GM23338 (cell line): ENCODE data around the gene ZSCAN25. TPM values are rescaled to one million over a fixed set of nuclear protein-coding genes. Genes with fewer than 3 reads are reported as not detected.

Source experiments
- ATAC-seq: fragments of 200-7000 bp; cut with Tn5 transposase; 3 replicates; pipeline ENCODE4 v1.9.1; 2020
- DNase-seq: peaks from one replicate; pipeline ENCODE4 v3.0.0-alpha.2; 2015; ENCODE audit warnings: low spot score
- H2AFZ ChIP-seq: fragments of 200-600 bp; sonication (generic); 2 replicates; pipeline ENCODE4 v1.8.0; 2016; ENCODE audit warnings: antibody characterized with exemption, mild to moderate bottlenecking, moderate library complexity
- H3F3A ChIP-seq: fragments of 200-600 bp; sonication (generic); replicated peaks from 2 replicates; pipeline ENCODE4 v1.8.0; 2017; ENCODE audit warnings: antibody characterized with exemption, mixed run types, low read depth
- H3K27ac ChIP-seq: fragments of 200-600 bp; sonication (generic); 2 replicates; pipeline ENCODE4 v1.6.1; 2016; ENCODE audit warnings: low read depth
- H3K27me3 ChIP-seq: fragments of 200-600 bp; sonication (generic); 2 replicates; pipeline ENCODE4 v1.8.0; 2016; ENCODE audit warnings: mild to moderate bottlenecking, mixed run types, moderate library complexity; ENCODE audit not compliant: insufficient read depth
- H3K36me3 ChIP-seq: fragments of 200-600 bp; sonication (generic); 2 replicates; pipeline ENCODE4 v1.8.0; 2016; ENCODE audit warnings: mild to moderate bottlenecking; ENCODE audit not compliant: insufficient read depth
- H3K4me1 ChIP-seq: fragments of 200-600 bp; sonication (generic); 2 replicates; pipeline ENCODE4 v1.8.0; 2016; ENCODE audit warnings: mild to moderate bottlenecking, moderate library complexity; ENCODE audit not compliant: insufficient read depth
- H3K4me2 ChIP-seq: fragments of 200-600 bp; sonication (generic); 2 replicates; pipeline ENCODE4 v1.7.1; 2017; ENCODE audit warnings: mixed run types
- H3K4me3 ChIP-seq: fragments of 200-600 bp; sonication (generic); 2 replicates; pipeline ENCODE4 v1.6.1; 2016; ENCODE audit warnings: mixed run types
- H3K79me2 ChIP-seq: fragments of 200-600 bp; sonication (generic); replicated peaks from 2 replicates; pipeline ENCODE4 v1.8.0; 2017; ENCODE audit warnings: mild to moderate bottlenecking; ENCODE audit not compliant: insufficient read depth
- H3K9me2 ChIP-seq: fragments of 200-600 bp; sonication (generic); 2 replicates; pipeline ENCODE4 v1.8.0; 2017; ENCODE audit not compliant: insufficient read depth
- H4K20me1 ChIP-seq: fragments of 200-600 bp; sonication (generic); replicated peaks from 2 replicates; pipeline ENCODE4 v1.8.0; 2017; ENCODE audit warnings: mild to moderate bottlenecking; ENCODE audit not compliant: insufficient read depth
- H3K27ac Mint-ChIP-seq: 2 replicates; pipeline ENCODE4 v1.8.0; 2020; ENCODE audit warnings: inconsistent platforms, mild to moderate bottlenecking, moderate library complexity, mixed read lengths
- H3K27me3 Mint-ChIP-seq: 3 replicates; pipeline ENCODE4 v1.8.0; 2022; ENCODE audit warnings: low read depth, mild to moderate bottlenecking, moderate library complexity, mixed read lengths, inconsistent platforms; ENCODE audit not compliant: insufficient read depth, poor library complexity
- H3K36me3 Mint-ChIP-seq: 3 replicates; pipeline ENCODE4 v1.8.0; 2021; ENCODE audit warnings: low read depth, mild to moderate bottlenecking, inconsistent platforms, moderate library complexity, mixed read lengths
- H3K4me1 Mint-ChIP-seq: 3 replicates; pipeline ENCODE4 v1.8.0; 2020; ENCODE audit warnings: mild to moderate bottlenecking, inconsistent platforms, mixed read lengths
- H3K4me3 Mint-ChIP-seq: 3 replicates; pipeline ENCODE4 v1.8.0; 2021; ENCODE audit warnings: moderate library complexity, mild to moderate bottlenecking, inconsistent platforms, mixed read lengths
- H3K9me3 Mint-ChIP-seq: 3 replicates; pipeline ENCODE4 v1.8.0; 2020; ENCODE audit warnings: moderate library complexity, mild to moderate bottlenecking, inconsistent platforms, mixed read lengths
- CREB1 ChIP-seq: fragments of 250-450 bp; sonication (Bioruptor Pico); IDR thresholded peaks from 2 replicates; pipeline ENCODE4 v1.5.0; 2020; ENCODE audit warnings: low read depth, mild to moderate bottlenecking, moderate library complexity
- EZH2 ChIP-seq: fragments of 200-600 bp; sonication (generic); IDR thresholded peaks from one replicate; pipeline ENCODE4 v1.8.0; 2017; ENCODE audit warnings: antibody characterized with exemption, mild to moderate bottlenecking, low read depth; ENCODE audit not compliant: unreplicated experiment
- JUNB ChIP-seq: IDR thresholded peaks from one replicate; pipeline ENCODE4 v1.6.1; 2016; ENCODE audit warnings: antibody characterized with exemption; ENCODE audit not compliant: unreplicated experiment
- NANOG ChIP-seq: IDR thresholded peaks from 2 replicates; pipeline ENCODE4 v1.6.1; 2016; ENCODE audit warnings: antibody characterized with exemption, borderline replicate concordance
- POLR2AphosphoS5 ChIP-seq: IDR thresholded peaks from 2 replicates; pipeline ENCODE4 v1.6.1; 2016; ENCODE audit warnings: antibody characterized with exemption, low read depth
- STAT1 ChIP-seq: IDR thresholded peaks from one replicate; pipeline ENCODE4 v1.6.1; 2016; ENCODE audit warnings: antibody characterized with exemption; ENCODE audit not compliant: unreplicated experiment
- ZNF114 ChIP-seq: fragments of 250-450 bp; sonication (Bioruptor Pico); IDR thresholded peaks from 2 replicates; pipeline ENCODE4 v1.5.0; 2020; ENCODE audit warnings: mild to moderate bottlenecking, moderate library complexity
- ZNF331 ChIP-seq: fragments of 250-450 bp; sonication (Bioruptor Pico); IDR thresholded peaks from 2 replicates; pipeline ENCODE4 v1.5.0; 2020; ENCODE audit warnings: low read depth, mild to moderate bottlenecking, moderate library complexity
- polyA plus RNA-seq: library from polyadenylated mRNA; unstranded; fragments of >200 nt; fragmentation: Nextera tagmentation; extraction: Ambion mirVana; gene quantifications from 2 replicates; pipeline ENCODE4 v1.2.1, GENCODE V29; 2016
- total RNA-seq: library from RNA; depleted of rRNA; stranded (reverse); fragments of >200 nt; shearing (Covaris generic); gene quantifications from 2 replicates; pipeline ENCODE4 v1.2.3, GENCODE V29; 2014
- TF ChIP-seq, protein P1 (sequence below): IDR thresholded peaks from 2 replicates; pipeline ENCODE4 v1.6.1; 2016; ENCODE audit warnings: antibody characterized with exemption
- TF ChIP-seq, protein P2 (sequence below), 2 experiments: fragments of 200-600 bp in 1 of 2; sonication (generic) in 1 of 2; conservative IDR thresholded peaks; 2 replicates each; pipeline versions ENCODE4 v1.5.1 to v1.6.1; 2016 to 2017; ENCODE audit warnings: antibody characterized with exemption in 2 of 2, low read depth in 2 of 2, mild to moderate bottlenecking in 2 of 2, moderate library complexity in 1 of 2
- TF ChIP-seq, protein P3 (sequence below): fragments of 250-450 bp; sonication (Bioruptor Pico); IDR thresholded peaks from 2 replicates; pipeline ENCODE4 v1.5.0; 2020; ENCODE audit warnings: mild to moderate bottlenecking, moderate library complexity

Gene ZSCAN25
- total and polyA plus RNA-seq, 2 experiments from 2014 or later = 4.8 to 17.5 TPM

DNA sequence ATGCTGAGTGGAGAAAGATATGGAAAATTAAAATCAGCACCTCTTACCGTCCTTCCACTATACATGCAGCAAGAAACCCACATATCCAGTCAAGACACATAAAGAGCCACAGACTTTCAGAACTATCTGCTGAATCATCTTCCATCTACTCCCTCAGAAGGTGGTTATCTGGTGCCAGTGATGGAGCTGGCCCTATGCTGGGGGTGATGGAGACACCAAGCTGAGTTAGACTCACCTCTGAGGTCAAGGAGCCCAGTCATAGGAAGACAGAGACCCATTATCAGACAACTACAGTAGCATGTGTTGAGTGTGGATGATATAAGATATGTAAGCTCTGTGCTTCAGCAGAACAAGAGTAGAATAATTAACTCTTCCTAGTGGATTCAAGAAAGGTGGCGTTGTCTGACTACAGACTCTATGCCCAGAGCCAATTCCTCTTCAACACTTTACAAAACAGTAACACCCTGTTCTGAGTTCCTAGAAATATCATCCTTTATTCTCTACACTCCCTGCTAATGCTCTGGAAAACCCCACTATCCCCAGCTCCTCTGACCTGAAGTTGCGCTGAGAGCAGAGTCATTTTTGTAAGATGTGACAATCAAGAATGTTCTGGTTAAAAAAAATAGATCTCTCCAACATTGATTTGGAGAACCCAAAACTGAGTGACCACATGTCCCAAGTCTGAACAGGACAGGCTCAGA, 48.7 kb downstream of the ZSCAN25 start:
- no peaks in the 10 kb centered on the region for H3K27me3 Mint-ChIP-seq
- no peak overlapping the region for H3K27ac Mint-ChIP-seq
- H3K27me3 ChIP-seq = no peaks in the 10 kb centered on the region
- no peak for TF ChIP-seq ZNF114 (CRISPR knock-in tag)
- TF ChIP-seq, protein P1, sequence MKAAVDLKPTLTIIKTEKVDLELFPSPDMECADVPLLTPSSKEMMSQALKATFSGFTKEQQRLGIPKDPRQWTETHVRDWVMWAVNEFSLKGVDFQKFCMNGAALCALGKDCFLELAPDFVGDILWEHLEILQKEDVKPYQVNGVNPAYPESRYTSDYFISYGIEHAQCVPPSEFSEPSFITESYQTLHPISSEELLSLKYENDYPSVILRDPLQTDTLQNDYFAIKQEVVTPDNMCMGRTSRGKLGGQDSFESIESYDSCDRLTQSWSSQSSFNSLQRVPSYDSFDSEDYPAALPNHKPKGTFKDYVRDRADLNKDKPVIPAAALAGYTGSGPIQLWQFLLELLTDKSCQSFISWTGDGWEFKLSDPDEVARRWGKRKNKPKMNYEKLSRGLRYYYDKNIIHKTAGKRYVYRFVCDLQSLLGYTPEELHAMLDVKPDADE = no peak
- TF ChIP-seq, protein P2, sequence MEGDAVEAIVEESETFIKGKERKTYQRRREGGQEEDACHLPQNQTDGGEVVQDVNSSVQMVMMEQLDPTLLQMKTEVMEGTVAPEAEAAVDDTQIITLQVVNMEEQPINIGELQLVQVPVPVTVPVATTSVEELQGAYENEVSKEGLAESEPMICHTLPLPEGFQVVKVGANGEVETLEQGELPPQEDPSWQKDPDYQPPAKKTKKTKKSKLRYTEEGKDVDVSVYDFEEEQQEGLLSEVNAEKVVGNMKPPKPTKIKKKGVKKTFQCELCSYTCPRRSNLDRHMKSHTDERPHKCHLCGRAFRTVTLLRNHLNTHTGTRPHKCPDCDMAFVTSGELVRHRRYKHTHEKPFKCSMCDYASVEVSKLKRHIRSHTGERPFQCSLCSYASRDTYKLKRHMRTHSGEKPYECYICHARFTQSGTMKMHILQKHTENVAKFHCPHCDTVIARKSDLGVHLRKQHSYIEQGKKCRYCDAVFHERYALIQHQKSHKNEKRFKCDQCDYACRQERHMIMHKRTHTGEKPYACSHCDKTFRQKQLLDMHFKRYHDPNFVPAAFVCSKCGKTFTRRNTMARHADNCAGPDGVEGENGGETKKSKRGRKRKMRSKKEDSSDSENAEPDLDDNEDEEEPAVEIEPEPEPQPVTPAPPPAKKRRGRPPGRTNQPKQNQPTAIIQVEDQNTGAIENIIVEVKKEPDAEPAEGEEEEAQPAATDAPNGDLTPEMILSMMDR (conservative IDR thresholded peaks at IDR 0.05; ENCODE audit: low read depth in 2 of 2) = no peak
- no peak for TF ChIP-seq JUNB
- no peaks in the 10 kb centered on the region for H3K4me1 ChIP-seq
- peaks cover 6% of the 10 kb centered on the region for H3K9me3 Mint-ChIP-seq
- no peak overlapping the region for H3K4me3 ChIP-seq
- no peaks in the 10 kb centered on the region for H4K20me1 ChIP-seq
- H3K36me3 Mint-ChIP-seq = peaks cover 9% of the 10 kb centered on the region
- ATAC-seq = no peak
- H3K27ac ChIP-seq = no peak overlapping the region
- no peaks in the 10 kb centered on the region for H3K79me2 ChIP-seq
- no peak overlapping the region for H3K4me3 Mint-ChIP-seq
- H3K9me2 ChIP-seq = no peaks in the 10 kb centered on the region
- H3F3A ChIP-seq = no peaks in the 10 kb centered on the region
- no peak overlapping the region for H3K4me2 ChIP-seq
- H2AFZ ChIP-seq = no peak overlapping the region
- no peaks in the 10 kb centered on the region for H3K36me3 ChIP-seq
- H3K4me1 Mint-ChIP-seq = peaks cover 3% of the 10 kb centered on the region; the same call in 2 of the 3 replicates
- DNase-seq = no peak

DNA sequence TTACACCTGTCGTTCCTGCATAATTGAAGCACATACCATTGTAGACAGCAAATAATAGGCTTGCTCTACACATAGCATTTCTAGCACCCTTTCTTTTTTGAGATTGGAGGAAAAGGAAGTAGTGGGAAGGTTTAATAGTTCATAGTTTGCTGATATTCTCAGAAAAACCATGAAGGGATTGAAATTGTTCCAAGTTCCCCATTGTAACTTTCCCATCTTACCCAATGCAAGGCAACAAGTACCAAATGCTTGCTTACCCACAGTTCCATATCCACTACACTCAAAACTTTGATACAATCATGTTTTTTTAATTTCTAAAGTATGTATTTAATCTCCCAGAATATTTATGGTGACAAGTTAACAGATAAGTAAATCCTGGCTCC, 49.3 kb downstream of the ZSCAN25 start:
- Mint-ChIP-seq H3K36me3 (peaks cover 4% of the 10 kb centered on the region; the same call in 2 of the 3 replicates), H3K27ac (no peak overlapping the region), H3K9me3 (peaks cover 4% of the 10 kb centered on the region; the same call in 1 of the 3 replicates), H3K27me3 (no peaks in the 10 kb centered on the region), H3K4me1 (peaks cover 3% of the 10 kb centered on the region; the same call in 2 of the 3 replicates), H3K4me3 (no peak overlapping the region)
- no peak for DNase-seq
- Histone ChIP-seq H3K79me2 (no peaks in the 10 kb centered on the region), H3K4me1 (no peaks in the 10 kb centered on the region), H3K27ac (no peak overlapping the region), H3K4me2 (no peak overlapping the region), H3K27me3 (no peaks in the 10 kb centered on the region), H3K9me2 (no peaks in the 10 kb centered on the region), H3K36me3 (no peaks in the 10 kb centered on the region), H3F3A (no peaks in the 10 kb centered on the region), H2AFZ (no peak overlapping the region), H4K20me1 (no peaks in the 10 kb centered on the region), H3K4me3 (no peak overlapping the region)
- ATAC-seq = no peak
- TF ChIP-seq ZNF114 (CRISPR knock-in tag) = no peak
- TF ChIP-seq CREB1 (CRISPR knock-in tag) = no peak
- TF ChIP-seq ZNF331 (CRISPR knock-in tag) = no peak
- TF ChIP-seq STAT1 = no peak
- TF ChIP-seq, protein P1 = no peak
- no peak for TF ChIP-seq JUNB
- no peak for TF ChIP-seq NANOG
- TF ChIP-seq, protein P3, sequence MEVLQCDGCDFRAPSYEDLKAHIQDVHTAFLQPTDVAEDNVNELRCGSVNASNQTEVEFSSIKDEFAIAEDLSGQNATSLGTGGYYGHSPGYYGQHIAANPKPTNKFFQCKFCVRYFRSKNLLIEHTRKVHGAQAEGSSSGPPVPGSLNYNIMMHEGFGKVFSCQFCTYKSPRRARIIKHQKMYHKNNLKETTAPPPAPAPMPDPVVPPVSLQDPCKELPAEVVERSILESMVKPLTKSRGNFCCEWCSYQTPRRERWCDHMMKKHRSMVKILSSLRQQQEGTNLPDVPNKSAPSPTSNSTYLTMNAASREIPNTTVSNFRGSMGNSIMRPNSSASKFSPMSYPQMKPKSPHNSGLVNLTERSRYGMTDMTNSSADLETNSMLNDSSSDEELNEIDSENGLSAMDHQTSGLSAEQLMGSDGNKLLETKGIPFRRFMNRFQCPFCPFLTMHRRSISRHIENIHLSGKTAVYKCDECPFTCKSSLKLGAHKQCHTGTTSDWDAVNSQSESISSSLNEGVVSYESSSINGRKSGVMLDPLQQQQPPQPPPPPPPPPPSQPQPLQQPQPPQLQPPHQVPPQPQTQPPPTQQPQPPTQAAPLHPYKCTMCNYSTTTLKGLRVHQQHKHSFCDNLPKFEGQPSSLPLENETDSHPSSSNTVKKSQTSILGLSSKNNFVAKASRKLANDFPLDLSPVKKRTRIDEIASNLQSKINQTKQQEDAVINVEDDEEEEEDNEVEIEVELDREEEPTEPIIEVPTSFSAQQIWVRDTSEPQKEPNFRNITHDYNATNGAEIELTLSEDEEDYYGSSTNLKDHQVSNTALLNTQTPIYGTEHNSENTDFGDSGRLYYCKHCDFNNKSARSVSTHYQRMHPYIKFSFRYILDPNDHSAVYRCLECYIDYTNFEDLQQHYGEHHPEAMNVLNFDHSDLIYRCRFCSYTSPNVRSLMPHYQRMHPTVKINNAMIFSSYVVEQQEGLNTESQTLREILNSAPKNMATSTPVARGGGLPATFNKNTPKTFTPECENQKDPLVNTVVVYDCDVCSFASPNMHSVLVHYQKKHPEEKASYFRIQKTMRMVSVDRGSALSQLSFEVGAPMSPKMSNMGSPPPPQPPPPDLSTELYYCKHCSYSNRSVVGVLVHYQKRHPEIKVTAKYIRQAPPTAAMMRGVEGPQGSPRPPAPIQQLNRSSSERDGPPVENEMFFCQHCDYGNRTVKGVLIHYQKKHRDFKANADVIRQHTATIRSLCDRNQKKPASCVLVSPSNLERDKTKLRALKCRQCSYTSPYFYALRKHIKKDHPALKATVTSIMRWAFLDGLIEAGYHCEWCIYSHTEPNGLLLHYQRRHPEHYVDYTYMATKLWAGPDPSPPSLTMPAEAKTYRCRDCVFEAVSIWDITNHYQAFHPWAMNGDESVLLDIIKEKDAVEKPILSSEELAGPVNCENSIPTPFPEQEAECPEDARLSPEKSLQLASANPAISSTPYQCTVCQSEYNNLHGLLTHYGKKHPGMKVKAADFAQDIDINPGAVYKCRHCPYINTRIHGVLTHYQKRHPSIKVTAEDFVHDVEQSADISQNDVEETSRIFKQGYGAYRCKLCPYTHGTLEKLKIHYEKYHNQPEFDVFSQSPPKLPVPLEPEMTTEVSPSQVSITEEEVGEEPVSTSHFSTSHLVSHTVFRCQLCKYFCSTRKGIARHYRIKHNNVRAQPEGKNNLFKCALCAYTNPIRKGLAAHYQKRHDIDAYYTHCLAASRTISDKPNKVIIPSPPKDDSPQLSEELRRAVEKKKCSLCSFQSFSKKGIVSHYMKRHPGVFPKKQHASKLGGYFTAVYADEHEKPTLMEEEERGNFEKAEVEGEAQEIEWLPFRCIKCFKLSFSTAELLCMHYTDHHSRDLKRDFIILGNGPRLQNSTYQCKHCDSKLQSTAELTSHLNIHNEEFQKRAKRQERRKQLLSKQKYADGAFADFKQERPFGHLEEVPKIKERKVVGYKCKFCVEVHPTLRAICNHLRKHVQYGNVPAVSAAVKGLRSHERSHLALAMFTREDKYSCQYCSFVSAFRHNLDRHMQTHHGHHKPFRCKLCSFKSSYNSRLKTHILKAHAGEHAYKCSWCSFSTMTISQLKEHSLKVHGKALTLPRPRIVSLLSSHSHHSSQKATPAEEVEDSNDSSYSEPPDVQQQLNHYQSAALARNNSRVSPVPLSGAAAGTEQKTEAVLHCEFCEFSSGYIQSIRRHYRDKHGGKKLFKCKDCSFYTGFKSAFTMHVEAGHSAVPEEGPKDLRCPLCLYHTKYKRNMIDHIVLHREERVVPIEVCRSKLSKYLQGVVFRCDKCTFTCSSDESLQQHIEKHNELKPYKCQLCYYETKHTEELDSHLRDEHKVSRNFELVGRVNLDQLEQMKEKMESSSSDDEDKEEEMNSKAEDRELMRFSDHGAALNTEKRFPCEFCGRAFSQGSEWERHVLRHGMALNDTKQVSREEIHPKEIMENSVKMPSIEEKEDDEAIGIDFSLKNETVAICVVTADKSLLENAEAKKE (CRISPR knock-in tag) = no peak
- TF ChIP-seq POLR2AphosphoS5 = no peak
- no peak for TF ChIP-seq EZH2
